GM19467 (cell line): ENCODE results near the gene KRTAP10-8.
"Not testable (repeated sequence)": the region's sequence is repeated elsewhere in the genome, so short reads cannot be mapped to it uniquely, and the experiment has no call there.

ENCODE experiments used
- ATAC-seq: cut with Tn5 transposase; IDR thresholded peaks from one replicate; pipeline ENCODE4 v1.9.1; 2021; ENCODE audit warnings: mild to moderate bottlenecking, moderate library complexity; ENCODE audit not compliant: unreplicated experiment

KRTAP10-8 gene

GRCh38 chr21:44598061-44598460, 13.8 kb upstream of the KRTAP10-8 start:
- no peak for ATAC-seq

DNA sequence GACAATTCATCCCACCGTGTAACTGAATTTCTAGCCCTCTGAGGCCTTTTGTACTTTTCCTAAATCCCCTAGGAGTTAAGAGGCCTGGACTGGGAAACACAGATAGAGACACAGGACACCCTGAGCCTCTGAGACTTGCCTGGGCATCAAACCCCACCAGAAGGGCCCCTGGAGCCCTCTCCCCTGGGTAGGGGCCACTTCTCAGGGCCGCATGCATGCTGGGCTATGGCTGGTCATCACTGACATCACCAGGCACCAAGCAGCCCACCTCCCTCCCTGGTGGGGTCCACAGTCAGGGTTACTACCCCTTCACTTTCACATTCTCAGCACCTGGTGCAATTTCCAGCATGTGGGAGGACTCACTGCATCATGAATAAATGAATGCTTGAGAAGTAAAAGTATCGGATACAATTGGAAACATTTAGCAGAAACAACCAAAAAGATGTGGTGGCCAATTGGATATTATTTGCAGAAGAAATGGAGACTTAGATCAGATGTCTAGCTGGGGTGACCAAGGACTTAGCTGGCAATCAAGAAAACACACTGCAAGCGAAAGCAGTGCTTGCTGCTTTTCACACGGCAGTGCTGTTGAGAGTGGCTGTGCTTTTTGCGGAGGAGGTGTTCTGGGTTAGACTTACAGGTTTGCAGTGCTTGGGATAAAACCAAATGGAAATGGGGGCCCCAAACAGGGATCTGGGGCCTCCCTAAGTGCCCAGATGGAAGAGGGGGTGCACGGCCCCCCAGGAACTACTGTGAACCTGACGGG, 12.4 kb upstream of the KRTAP10-8 start:
- no peak for ATAC-seq

DNA sequence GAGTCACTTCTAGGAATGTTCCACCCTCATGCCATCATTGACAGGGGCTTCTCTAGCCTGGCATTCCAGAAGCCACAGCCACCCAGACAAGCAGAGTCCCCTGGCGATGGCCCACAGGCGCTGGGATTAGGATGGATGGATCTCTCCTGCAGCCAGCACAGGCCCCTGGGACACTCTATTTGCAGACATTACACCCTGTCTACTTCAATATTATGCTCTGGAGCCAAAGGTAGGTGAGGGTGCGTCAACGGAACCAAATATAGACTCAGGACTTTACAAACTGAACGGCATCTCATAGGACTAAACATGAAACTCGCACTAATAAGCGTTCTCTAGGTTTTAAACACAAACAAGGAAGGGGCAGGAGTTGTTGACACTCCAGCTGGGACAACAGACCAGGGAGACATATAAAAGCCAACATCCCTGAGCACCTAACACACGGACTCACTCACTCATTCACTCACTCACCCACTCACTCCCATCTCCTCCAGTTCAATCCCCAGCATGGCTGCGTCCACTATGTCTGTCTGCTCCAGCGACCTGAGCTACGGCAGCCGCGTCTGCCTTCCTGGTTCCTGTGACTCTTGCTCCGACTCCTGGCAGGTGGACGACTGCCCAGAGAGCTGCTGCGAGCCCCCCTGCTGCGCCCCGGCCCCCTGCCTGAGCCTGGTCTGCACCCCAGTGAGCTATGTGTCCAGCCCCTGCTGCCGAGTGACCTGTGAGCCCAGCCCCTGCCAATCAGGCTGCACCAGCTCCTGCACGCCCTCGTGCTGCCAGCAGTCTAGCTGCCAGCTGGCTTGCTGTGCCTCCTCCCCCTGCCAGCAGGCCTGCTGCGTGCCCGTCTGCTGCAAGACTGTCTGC, 11.5 kb upstream of the KRTAP10-8 start, which contains the start of gene KRTAP10-7:
TSS of gene KRTAP10-7 (plus strand) at position 480 of the 861 bp plus-strand sequence. CDS start at position 505, 25 bp downstream.
- ATAC-seq, result not testable (repeated sequence)

- not testable (repeated sequence) for ATAC-seq
Measured at GRCh38 chr21:44601091-44601490, 10.8 kb upstream of the KRTAP10-8 start.

DNA sequence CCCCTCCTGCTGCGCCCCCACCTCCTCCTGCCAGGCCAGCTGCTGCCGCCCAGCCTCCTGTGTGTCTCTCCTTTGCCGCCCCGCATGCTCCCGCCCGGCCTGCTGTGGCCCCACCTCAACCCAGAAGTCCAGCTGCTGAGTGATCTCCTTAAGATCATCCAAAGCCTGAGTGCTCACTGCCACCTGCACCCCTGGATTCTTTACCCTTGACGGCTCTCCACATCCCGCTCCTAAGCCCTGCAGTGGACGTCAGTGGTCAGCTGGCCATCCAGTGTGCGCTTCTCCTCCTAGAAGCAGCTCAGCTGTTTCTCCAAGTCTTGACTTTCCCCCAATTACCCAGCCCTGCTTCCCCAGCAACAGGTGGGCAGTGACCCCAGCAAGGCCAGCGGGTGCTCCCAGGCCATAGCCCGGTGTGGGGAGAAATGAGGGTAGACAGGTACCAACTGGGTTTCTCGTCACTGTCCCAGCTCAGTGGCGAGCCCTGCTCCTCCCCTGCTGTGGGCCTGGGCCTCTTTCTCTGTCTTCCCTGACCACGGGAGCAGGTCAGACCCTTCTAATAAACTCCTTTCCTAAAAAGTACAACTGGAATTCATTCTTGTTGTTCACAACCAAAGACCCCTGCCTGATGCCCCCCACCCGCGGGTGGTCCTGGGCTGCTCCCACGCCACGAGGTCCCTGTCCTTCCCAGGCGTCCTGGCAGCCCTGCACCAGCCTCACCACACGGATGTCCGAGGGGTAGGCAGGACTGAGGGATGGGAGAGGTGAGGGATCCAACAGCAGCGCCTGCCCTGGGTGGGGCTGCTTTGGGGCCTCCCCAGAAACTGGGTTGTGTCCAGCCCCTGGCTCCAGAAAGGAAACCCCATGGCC, 10.1 kb upstream of the KRTAP10-8 start:
- ATAC-seq, result no peak

- ATAC-seq, result no peak
Measured at GRCh38 chr21:44602463-44602850, 9.4 kb upstream of the KRTAP10-8 start.

DNA sequence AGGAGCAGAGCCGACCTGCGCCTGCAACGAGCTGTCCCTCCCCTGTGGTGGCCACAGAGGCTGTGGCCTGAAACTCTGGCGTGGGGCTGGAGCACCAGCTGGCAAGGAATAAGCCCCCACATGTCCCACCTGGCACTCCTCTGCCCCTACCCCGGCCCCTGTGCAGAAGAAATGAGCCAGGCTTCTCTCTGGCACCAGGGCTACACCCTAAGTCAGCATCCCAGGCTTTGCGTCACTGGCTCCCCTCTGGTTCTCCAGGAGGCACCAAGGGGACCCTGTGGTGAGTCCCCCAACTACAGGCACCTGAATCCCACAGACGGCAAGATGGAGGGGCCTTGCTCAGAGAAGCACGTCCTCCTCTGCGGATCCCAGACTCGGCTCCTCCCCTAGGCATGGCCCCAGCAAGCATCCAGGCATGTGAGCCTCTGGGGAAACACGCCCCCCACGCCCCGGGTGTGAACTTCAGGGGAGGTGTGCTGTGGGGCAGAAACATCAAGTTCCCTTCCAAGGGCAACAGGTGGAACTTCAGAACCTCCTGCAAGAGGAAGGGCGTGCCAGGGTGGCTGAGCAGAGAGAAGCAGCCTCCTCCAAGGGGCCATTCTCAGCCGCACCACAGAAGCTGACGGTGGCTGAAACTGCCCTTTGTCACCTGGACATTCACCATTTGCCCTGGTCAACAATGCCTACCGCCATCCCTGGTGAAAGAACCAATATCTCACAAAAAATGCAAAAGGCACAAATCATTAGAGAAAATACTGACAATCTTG, 8.6 kb upstream of the KRTAP10-8 start:
- no peak for ATAC-seq

DNA sequence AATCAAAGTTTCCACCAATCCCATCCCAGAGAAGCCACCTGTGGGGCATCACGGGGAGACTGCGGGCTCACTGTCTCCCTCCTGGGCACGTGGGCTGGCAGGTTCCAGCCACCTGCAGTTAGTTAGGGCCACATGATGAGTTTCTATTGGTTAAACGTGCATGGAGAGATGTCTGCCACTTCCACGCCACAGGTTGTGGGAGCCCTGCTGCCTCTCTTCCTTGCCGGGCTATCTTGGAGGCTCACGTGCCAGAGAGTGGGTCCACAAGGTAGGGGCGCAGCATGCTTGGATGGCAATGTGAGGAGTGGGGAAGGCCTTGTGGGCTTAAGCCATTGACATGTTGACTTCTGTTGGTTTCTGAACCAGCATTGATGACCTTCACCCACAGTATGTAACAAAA, 8.0 kb upstream of the KRTAP10-8 start:
- no peak for ATAC-seq

GRCh38 chr21:44606495-44606894, 5.4 kb upstream of the KRTAP10-8 start:
- ATAC-seq, result no peak

DNA sequence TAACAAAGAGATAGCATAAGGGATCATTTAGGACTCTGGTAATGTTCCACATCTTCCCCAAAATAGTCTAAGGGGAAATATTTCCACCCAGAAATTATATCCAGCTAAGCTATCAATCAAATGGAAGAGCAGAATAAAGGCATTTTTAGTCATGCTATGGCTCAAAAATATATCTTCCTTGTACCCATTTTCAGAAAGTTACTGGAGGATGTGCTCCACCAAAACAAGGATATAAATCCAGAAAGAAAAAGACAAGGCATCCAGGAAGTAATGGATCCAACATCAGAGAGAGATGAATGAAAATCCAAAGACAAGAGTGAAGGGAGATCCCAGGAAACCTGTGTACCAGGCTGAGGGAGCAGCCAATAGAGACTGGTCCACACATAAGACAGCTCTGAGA, 2.7 kb upstream of the KRTAP10-8 start:
- no peak for ATAC-seq

- ATAC-seq, result not testable (repeated sequence)
Measured at GRCh38 chr21:44610157-44610843, 1.6 kb upstream of the KRTAP10-8 start.

- ATAC-seq, result no peak
Measured at GRCh38 chr21:44611551-44611950, 328 bp upstream of the KRTAP10-8 start.

- no peak for ATAC-seq
Measured at GRCh38 chr21:44612669-44613229, 870 bp downstream of the KRTAP10-8 start.

GRCh38 chr21:44613386-44614155, 1.7 kb downstream of the KRTAP10-8 start:
- no peak for ATAC-seq

DNA sequence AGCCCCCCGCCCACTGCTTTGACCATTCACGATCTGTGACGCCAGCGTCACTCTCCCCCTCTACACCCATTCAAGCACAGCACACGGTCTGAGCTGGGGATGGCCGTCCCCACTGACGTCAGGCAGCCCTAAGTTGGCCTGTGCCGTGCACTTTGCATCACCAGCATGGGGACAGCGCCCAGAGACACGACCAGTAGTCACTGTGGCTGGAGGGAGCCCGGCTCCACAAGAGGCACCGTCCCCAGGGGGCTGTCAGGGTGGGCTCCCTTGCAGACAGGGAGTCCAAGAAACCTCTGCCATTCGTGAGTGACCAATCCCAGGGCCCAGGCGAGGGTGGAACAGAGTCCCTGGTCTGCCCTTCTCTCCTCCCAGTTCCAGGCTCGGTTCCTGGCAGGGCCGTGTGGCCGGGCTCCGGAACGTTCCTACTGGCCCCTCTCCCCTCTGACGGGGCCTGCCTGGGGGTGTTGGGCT, 2.3 kb downstream of the KRTAP10-8 start:
- ATAC-seq, result no peak

GRCh38 chr21:44614961-44615391, 3.1 kb downstream of the KRTAP10-8 start:
- no peak for ATAC-seq

DNA sequence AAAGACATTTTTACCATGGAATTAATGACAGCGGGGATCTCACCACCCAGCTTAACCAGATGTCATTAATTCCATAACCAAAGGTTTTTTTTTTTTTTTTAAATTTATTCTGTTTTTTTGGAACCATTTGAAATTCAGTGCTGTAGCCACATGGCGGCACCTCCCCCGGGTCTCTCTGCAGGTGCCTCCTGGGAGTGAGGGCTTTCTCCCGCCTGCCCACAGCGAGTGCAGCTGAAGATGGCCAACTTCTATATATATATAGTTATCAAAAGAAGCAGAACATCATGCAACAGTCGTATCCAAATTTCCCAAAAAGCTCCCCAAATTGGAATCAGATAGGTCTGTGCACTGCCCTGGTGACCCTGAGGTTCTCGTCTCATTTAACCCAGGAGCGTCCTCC, 3.6 kb downstream of the KRTAP10-8 start:
- no peak for ATAC-seq

GRCh38 chr21:44615911-44616590, 4.2 kb downstream of the KRTAP10-8 start:
- no peak for ATAC-seq
